Kidney (tissue), 14 donors: ENCODE data around the gene TGFBR1. TPM values are rescaled to one million over a fixed set of nuclear protein-coding genes. Genes with fewer than 3 reads are reported as not detected.
"Not testable (repeated sequence)": the region's sequence is repeated elsewhere in the genome, so short reads cannot be mapped to it uniquely, and the experiment has no call there.

Experiments
- DNase-seq, 5 donors: peaks; one replicate each; pipeline ENCODE4 v3.0.0-alpha.2; 2013 to 2020
- FAIRE-seq: peaks from 2 replicates; lab custom pipeline; 2012; peaks lifted over from hg19 to GRCh38; lab: Jason Lieb, UNC
- H3K27ac ChIP-seq, 2 donors: one replicate each; pipeline ENCODE4 v1.7.0; 2013; ENCODE audit warnings: low read depth in 2 of 2, low read length in 2 of 2, inconsistent platforms in 1 of 2
- H3K27me3 ChIP-seq: one replicate; pipeline ENCODE4 v1.7.1; 2013; ENCODE audit warnings: low read length, inconsistent platforms; ENCODE audit not compliant: control insufficient read depth, insufficient read depth
- H3K36me3 ChIP-seq, 3 donors: one replicate each; pipeline versions ENCODE4 v1.7.0 to v1.7.1; 2013; ENCODE audit warnings: low read length in 3 of 3, control low read depth in 1 of 3, inconsistent platforms in 1 of 3; ENCODE audit not compliant: insufficient read depth in 3 of 3, control insufficient read depth in 2 of 3
- H3K4me1 ChIP-seq, 3 donors: one replicate each; pipeline versions ENCODE4 v1.7.0 to v1.7.1; 2013; ENCODE audit warnings: low read length in 3 of 3, inconsistent platforms in 1 of 3, low read depth in 1 of 3; ENCODE audit not compliant: control insufficient read depth in 2 of 3, insufficient read depth in 2 of 3
- H3K4me3 ChIP-seq, 3 donors: one replicate each; pipeline versions ENCODE4 v1.7.0 to v1.8.1; 2013; ENCODE audit warnings: low read length in 3 of 3, control low read depth in 1 of 3, inconsistent platforms in 1 of 3
- H3K9ac ChIP-seq, 3 donors: one replicate each; pipeline versions ENCODE4 v1.7.0 to v1.7.1; 2013; ENCODE audit warnings: low read length in 3 of 3, control low read depth in 1 of 3, inconsistent platforms in 1 of 3
- H3K9me3 ChIP-seq, 3 donors: one replicate each; pipeline versions ENCODE4 v1.7.0 to v1.7.1; 2013; ENCODE audit warnings: low read length in 3 of 3, control low read depth in 1 of 3, inconsistent platforms in 1 of 3; ENCODE audit not compliant: control insufficient read depth in 2 of 3, insufficient read depth in 1 of 3
- CTCF ChIP-seq: IDR thresholded peaks from 3 replicates; pipeline ENCODE4 v1.5.1; 2012; ENCODE audit warnings: mild to moderate bottlenecking, moderate library complexity, borderline replicate concordance; ENCODE audit not compliant: insufficient read depth; ENCODE audit errors: extremely low read depth
- intact Hi-C: fragments of 100-400 bp; cut with DNase I; formaldehyde crosslinking; loops from one replicate; pipeline ENCODE4 v1.11.1; 2022
- polyA plus RNA-seq: library from polyadenylated mRNA; stranded (reverse); fragments of 350-450 nt; fragmentation: Illumina TruSeq; extraction: RNeasy Lipid Tissue Mini Kit (QIAGEN cat#74804); gene quantifications from one replicate; pipeline ENCODE4 v1.2.3, GENCODE V29; 2014; ENCODE audit warnings: low read depth, low replicate concordance; ENCODE audit not compliant: insufficient read depth
- total RNA-seq: library from RNA; stranded (reverse); fragmentation: NEBNext Ultra II Directional; extraction: Animal tissue kit (Norgen Biotek cat#: 25700); gene quantifications from one replicate; pipeline ENCODE4 v1.2.1, GENCODE V29; 2021
- donor health status: control.
- donor health status: control.
- donor health status: control.
- donor health status: control.
- donor health status: control.
- donor health status: DM: yes; HTN: yes; CAD: no.
- donor health status: Normal renal cell carcinoma (clear cell type).

TGFBR1 gene
- total and polyA plus RNA-seq, 2 donors from 2014 or later: 7.9 to 50.8 TPM

DNA sequence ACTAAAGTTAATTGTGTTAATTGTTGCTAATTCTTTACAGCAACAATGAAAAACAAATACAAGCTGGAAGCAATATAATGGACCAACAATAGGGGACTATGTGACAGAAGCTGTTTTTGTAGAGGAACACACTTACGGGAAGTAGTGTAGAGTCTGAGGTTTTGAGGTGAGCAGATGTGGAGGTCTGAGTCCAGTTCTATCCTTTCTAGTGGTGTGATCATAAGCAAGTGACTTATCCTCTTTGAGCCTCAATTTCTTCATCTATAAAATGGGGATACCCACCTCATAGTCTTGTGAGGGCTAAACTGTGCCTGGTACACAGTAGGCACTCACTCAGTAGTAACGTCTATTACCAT, 88.5 kb downstream of the TGFBR1 start:
- Histone ChIP-seq H3K27ac (no peak overlapping the region), H3K27me3 (no peaks in the 10 kb centered on the region), H3K36me3 (no peaks in the 10 kb centered on the region), H3K4me1 (no peaks in the 10 kb centered on the region), H3K4me3 (no peak overlapping the region), H3K9ac (no peak overlapping the region), H3K9me3 (no peaks in the 10 kb centered on the region)
- intact Hi-C loops: no loop called here
- no peak for DNase-seq
- FAIRE-seq: no peak
- no peak for TF ChIP-seq CTCF

GRCh38 chr9:99196484-99196883, 91.6 kb downstream of the TGFBR1 start:
- H3K9me3 ChIP-seq, H3K27ac ChIP-seq, H3K27me3 ChIP-seq, H3K4me3 ChIP-seq, H3K4me1 ChIP-seq, H3K9ac ChIP-seq, DNase-seq, FAIRE-seq, H3K36me3 ChIP-seq, intact Hi-C loops: not testable (repeated sequence)

DNA sequence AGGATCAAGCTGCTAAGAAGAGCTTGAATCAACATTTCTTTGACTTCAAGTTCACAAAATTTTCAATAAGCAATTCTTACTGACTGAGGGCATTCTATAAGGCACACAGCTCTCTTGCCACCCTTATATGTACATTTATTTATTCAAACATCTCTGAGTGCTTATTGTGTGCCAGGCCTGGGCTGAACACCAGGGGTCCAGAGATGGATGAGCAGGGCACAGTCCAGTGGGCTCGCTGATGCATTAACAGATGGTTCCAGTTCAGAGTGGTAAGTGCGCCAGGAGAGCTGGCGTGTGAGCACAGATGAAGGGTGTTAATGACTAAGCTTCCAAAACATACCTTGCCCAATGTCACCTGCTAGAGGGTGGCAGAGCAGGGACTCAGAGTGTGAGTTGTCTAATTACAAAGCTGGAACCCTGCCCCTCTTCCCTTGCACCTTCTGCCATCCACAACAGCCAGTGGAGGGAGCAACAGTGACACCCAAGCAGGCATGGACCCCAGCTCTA, 92.3 kb downstream of the TGFBR1 start:
- Histone ChIP-seq H3K27me3 (no peaks in the 10 kb centered on the region), H3K4me3 (no peak overlapping the region), H3K9ac (no peak overlapping the region), H3K4me1 (no peaks in the 10 kb centered on the region), H3K9me3 (no peaks in the 10 kb centered on the region), H3K36me3 (no peaks in the 10 kb centered on the region), H3K27ac (no peak overlapping the region)
- DNase-seq (no peak), FAIRE-seq (no peak)
- intact Hi-C loops: no loop called here
- no peak for TF ChIP-seq CTCF

DNA sequence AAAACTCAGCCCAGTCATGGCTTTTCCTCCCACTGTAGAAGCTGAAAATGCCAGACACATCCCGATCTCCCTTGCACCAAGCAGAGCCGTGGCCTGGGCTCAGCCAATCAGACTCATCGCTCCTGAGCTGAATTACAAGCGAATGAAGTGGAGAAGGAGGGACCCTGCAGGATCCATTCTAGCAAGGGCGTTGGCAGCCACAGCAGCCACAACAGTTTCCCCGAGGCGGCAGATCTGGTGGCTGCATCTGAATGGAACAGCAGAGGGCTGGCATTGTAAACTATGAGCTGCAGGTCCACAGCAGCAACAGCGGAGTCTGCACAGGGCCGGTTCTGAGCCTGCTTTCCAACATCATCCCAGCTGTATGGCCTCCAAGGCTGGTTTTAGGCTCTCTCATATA, 93.1 kb downstream of the TGFBR1 start:
- DNase-seq: no peak
- no peak for TF ChIP-seq CTCF
- no peaks in the 10 kb centered on the region for H3K36me3 ChIP-seq
- no peak for FAIRE-seq
- H3K4me3 ChIP-seq: no peak overlapping the region
- intact Hi-C loops: no loop called here
- no peak overlapping the region for H3K9ac ChIP-seq
- H3K4me1 ChIP-seq: no peaks in the 10 kb centered on the region
- no peaks in the 10 kb centered on the region for H3K9me3 ChIP-seq
- no peaks in the 10 kb centered on the region for H3K27me3 ChIP-seq
- no peak overlapping the region for H3K27ac ChIP-seq
